ENCODE data around the gene NTRK2.

DNA sequence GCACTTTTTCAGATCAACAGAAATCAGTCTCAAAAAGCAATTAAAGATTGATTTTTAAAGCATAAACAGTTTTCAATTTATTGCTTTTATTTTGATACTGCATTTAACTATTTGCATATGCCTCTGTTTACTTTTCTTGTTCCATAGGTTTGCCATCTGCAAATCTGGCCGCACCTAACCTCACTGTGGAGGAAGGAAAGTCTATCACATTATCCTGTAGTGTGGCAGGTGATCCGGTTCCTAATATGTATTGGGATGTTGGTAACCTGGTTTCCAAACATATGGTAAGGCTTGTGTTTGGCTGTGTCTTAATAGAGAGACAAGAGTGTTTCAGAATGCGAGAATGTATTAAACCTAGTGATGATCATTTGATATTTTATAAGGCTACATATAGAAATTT is 53.9 kb downstream of the NTRK2 start:
- no peak for TF ChIP-seq POLR2A (IDR thresholded peaks at IDR 0.05)
- TF ChIP-seq, protein P1, sequence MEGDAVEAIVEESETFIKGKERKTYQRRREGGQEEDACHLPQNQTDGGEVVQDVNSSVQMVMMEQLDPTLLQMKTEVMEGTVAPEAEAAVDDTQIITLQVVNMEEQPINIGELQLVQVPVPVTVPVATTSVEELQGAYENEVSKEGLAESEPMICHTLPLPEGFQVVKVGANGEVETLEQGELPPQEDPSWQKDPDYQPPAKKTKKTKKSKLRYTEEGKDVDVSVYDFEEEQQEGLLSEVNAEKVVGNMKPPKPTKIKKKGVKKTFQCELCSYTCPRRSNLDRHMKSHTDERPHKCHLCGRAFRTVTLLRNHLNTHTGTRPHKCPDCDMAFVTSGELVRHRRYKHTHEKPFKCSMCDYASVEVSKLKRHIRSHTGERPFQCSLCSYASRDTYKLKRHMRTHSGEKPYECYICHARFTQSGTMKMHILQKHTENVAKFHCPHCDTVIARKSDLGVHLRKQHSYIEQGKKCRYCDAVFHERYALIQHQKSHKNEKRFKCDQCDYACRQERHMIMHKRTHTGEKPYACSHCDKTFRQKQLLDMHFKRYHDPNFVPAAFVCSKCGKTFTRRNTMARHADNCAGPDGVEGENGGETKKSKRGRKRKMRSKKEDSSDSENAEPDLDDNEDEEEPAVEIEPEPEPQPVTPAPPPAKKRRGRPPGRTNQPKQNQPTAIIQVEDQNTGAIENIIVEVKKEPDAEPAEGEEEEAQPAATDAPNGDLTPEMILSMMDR (IDR thresholded peaks at IDR 0.05): no peak
- TF ChIP-seq POLR2AphosphoS5 (IDR thresholded peaks at IDR 0.05): no peak

Data from upper lobe of left lung (tissue), 4 donors.